Stimulated activated CD4-positive, alpha-beta T cell treated with anti-CD3 and anti-CD28 coated beads, TNF-alpha, amount 100 ng/mL, for 24 hours (primary cell): ENCODE measurements around the gene MYH16.
"Not testable (repeated sequence)": the region's sequence is repeated elsewhere in the genome, so short reads cannot be mapped to it uniquely, and the experiment has no call there.

ENCODE experiments used
- DNase-seq, 3 experiments: peaks; one replicate each; pipeline ENCODE4 v3.0.0-alpha.2; 2020; ENCODE audit warnings: low read depth in 3 of 3

Gene MYH16

GRCh38 chr7:99305473-99306260 lies 33.0 kb downstream of the MYH16 start:
- DNase-seq, result no peak

DNA sequence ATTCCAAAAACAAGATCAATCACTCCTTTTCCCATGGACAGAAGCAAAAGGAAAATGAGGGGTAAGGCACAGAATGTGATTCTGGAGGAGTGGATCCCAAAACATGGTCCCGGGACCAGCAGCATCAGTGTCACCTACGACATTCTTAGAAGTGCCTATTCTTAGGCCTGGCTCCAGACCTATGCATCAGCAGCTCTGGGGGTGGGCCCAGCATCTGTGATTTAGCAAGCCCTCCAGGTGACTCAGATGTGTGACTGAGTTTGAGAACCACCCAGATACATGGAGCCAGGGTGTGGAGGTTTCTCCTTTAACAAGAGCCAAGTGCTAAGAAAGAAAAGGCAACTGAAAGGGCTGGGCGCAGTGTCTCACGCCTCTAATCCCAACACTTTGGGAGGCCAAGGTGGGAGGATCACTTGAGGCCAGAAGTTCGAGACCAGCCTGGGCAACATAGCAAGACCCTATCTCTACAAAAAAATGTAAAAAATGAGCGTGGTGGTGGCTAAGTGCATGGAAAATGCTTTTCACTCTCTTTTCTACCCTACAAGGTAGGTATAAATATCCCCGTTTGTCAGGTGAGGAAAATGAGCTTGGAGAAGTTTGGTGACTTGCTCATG lies 35.9 kb downstream of the MYH16 start:
- no peak for DNase-seq

- DNase-seq, result no peak
These were observed 36.5 kb downstream of the MYH16 start for GRCh38 chr7:99309111-99309510.

DNA sequence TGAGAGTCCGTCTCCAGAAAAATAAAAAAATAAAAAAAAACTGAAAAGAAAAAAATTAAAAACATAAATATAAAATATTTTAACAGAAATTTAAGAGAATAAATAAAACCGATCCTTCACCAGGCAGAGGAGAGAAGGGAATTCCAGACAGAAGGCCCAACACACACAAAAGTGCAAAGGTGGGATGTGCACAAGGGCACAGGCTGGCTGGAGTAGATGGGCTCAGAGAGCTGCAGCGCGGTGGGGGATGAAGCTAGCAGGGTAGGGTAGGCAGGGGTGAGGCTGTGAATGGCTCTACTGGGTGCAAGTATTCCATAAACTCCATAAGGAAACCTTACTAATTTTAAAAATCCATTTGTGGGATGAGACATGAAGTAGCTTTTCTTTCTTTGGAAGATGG lies 37.4 kb downstream of the MYH16 start:
- DNase-seq, result no peak

GRCh38 chr7:99311702-99312101 lies 39.1 kb downstream of the MYH16 start:
- no peak for DNase-seq

DNA sequence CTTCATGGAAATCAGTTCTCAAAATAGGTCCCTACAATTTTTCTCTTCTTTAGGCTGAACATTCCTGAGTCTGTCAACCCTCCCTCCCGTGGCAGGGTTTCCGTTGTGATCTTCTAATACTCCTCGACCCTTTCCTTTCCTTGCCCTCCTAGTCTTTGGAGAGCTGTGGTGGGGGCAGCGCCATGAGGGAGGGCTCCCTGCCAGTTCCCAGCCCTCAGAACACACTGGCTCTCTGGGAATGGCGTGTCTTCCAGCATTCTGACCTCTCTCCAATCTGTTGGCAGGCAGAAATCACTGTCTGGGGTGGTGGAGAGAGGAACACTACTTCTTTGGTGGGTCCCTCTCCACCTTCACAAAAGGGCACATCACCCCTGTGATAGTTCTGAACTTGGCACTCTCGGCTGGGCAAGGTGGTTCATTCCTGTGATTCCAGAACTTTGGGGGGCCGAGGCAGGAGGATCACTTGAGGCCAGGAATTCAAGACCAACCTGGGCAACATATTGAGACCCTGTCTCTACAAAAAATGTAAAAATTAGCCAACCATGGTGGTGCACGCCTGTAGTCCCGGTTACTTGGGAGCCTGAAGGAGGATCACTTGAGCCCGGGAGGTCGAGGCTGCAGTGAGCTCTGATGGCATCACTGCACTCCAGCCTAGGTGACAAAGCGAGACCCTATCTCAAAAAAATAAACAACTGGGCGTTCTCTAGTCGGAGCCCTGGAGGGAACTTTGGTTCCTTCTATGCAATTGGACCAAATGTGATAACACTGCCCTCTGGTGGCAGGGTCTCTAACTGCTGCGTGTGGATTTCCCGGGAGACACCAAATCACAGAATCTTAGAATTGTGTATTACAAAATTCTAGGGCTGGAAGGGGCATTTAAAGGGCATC lies 39.9 kb downstream of the MYH16 start:
- peak; percentile 39 to 64 (median 60) for DNase-seq

GRCh38 chr7:99313204-99313573 lies 40.5 kb downstream of the MYH16 start:
- DNase-seq, result no peak

- DNase-seq, result peak in 1 of 3 experiments; percentile 53
These were observed 41.9 kb downstream of the MYH16 start for GRCh38 chr7:99314504-99314903.

DNA sequence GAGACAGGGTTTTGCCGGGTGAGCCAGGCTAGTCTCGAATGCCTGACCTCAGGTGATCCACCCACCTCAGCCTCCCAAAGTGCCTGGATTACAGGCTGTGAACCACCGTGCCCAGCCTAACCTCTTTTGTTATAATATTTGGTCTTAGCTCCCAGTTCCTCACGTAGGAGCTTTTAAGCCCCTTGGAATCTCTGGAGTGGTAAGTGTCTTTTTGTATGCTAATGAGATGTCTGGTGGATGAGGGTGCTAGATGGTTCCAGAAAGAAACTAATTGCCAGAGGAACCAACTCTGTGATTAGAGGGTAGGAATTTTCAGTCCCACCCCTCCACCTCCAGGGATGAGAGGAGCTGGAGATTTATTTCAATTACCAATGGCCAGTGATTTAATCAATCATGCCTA lies 47.7 kb downstream of the MYH16 start:
- no peak for DNase-seq

- not testable (repeated sequence) for DNase-seq
These were observed 50.0 kb downstream of the MYH16 start for GRCh38 chr7:99322659-99323058.

DNA sequence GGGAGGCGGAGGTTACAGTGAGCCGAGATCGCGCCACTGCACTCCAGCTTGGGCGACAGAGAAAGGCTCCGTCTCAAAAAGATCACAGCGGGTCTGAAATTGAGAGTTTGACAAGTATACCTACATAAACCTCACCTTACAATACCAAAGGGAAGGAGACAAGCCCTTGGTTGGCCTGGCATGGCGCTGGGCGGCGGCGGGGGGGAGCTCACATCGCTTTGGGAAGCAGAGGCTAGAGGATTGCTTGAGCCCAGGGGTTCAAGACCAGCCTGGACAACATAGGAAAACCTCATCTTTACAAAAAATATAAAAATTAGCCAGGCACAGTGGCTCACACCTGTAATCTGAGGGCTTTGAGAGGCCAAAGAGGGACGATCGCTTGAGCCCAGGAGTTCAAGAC lies 51.9 kb downstream of the MYH16 start:
- no peak for DNase-seq

- no peak for DNase-seq
These were observed 52.4 kb downstream of the MYH16 start for GRCh38 chr7:99325001-99325493.

- DNase-seq, result peak; percentile 80 to 88 (median 86)
These were observed 53.2 kb downstream of the MYH16 start, which contains the start of gene ARPC1A for GRCh38 chr7:99325592-99326407. ARPC1A (plus strand) TSS chr7:99325898; CDS start chr7:99333354, 7,456 bp downstream.

DNA sequence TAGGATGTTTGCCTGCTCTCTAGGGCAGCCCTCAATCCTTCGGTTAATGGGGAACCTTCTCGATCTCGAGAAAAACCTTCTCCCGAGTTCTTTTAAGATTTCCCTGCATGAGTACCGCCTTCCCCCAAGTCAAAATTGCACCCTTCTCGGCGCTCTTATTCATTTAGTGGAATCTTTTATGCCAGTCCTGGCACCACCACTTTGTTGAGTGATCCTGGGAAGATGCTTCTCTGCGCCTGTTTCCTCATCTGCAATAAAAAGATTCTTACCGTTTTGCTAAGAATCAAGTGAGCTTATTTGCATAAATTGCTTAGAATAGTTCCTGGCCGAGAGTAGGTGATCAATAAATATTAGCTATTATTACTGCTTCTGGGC lies 53.8 kb downstream of the MYH16 start:
- DNase-seq, result no peak

- not testable (repeated sequence) for DNase-seq
These were observed 57.8 kb downstream of the MYH16 start for GRCh38 chr7:99330314-99330961.

DNA sequence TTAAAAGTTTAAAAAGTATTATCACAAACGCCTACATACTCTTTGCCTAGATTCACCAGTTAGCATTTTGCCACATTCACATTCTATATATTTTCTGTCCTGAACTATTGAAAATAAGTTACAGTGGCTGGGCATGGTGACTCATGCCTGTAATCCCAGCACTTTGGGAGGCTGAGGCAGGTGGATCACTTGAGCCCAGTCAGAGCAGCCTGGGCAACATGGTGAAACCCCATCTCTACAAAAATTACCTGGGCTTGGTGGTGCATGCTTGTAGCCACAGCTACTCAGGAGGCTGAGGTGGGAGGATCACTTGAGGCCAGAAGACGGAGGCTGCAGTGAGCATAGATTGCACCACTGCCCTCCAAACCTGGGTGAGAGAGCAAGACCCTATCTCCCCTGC lies 58.4 kb downstream of the MYH16 start:
- DNase-seq, result no peak

GRCh38 chr7:99339595-99339994 lies 67.0 kb downstream of the MYH16 start:
- DNase-seq, result no peak

- no peak for DNase-seq
These were observed 68.0 kb downstream of the MYH16 start for GRCh38 chr7:99340659-99341058.

GRCh38 chr7:99344061-99344647 lies 71.5 kb downstream of the MYH16 start:
- DNase-seq, result no peak

- not testable (repeated sequence) for DNase-seq
These were observed 78.0 kb downstream of the MYH16 start for GRCh38 chr7:99350641-99351040.
